BE2C (cell line): ENCODE data around the gene TMTC2.
A peak's percentile ranks its signal among the peaks of the same experiment; 100 is the strongest.
"Not testable (repeated sequence)": the region's sequence is repeated elsewhere in the genome, so short reads cannot be mapped to it uniquely, and the experiment has no call there.

Experiments
- DNase-seq: peaks from one replicate; pipeline ENCODE4 v3.0.0-alpha.2; 2020
- H3K27me3 ChIP-seq: fragments of 250-450 bp; sonication (Bioruptor Pico); 2 replicates; pipeline ENCODE4 v1.5.1; 2020; ENCODE audit warnings: mild to moderate bottlenecking
- H3K36me3 ChIP-seq: fragments of 250-450 bp; sonication (Bioruptor Pico); 2 replicates; pipeline ENCODE4 v1.5.1; 2020; ENCODE audit warnings: mild to moderate bottlenecking
- H3K4me1 ChIP-seq: fragments of 250-450 bp; sonication (Bioruptor Pico); 2 replicates; pipeline ENCODE4 v1.5.1; 2020
- H3K4me3 ChIP-seq: 2 replicates; pipeline ENCODE4 v1.5.1; 2011; ENCODE audit warnings: low read depth, low read length
- H3K9me3 ChIP-seq: fragments of 250-450 bp; sonication (Bioruptor Pico); 2 replicates; pipeline ENCODE4 v1.5.1; 2020
- TF ChIP-seq, protein P1 (sequence below): IDR thresholded peaks from 2 replicates; pipeline ENCODE4 v1.5.1; 2012; ENCODE audit warnings: mild to moderate bottlenecking, low read depth, low read length

The TMTC2 gene

DNA sequence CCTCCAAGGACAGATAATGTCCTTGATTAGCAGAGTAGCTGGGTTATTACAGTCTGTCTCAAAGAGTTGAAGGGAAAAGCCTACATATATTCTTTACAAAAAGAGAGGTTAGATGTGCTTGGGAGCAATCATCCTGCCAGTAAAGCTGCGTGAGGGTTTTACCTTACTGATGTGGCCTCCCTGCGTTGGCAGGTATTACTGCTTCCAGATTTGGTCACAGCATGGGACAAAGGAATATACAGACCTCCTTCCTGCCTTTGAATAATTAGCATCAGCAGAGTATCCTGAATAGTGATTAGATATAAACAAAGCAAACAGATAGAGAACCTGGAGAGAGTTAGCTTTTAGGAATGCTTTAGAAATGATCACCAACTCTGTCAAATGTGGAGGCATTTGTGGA is 69.6 kb downstream of the TMTC2 start:
- no peak for DNase-seq
- Histone ChIP-seq H3K4me3 (no peak overlapping the region), H3K36me3 (no peaks in the 10 kb centered on the region), H3K4me1 (no peaks in the 10 kb centered on the region), H3K9me3 (no peaks in the 10 kb centered on the region), H3K27me3 (no peaks in the 10 kb centered on the region)
- TF ChIP-seq, protein P1, sequence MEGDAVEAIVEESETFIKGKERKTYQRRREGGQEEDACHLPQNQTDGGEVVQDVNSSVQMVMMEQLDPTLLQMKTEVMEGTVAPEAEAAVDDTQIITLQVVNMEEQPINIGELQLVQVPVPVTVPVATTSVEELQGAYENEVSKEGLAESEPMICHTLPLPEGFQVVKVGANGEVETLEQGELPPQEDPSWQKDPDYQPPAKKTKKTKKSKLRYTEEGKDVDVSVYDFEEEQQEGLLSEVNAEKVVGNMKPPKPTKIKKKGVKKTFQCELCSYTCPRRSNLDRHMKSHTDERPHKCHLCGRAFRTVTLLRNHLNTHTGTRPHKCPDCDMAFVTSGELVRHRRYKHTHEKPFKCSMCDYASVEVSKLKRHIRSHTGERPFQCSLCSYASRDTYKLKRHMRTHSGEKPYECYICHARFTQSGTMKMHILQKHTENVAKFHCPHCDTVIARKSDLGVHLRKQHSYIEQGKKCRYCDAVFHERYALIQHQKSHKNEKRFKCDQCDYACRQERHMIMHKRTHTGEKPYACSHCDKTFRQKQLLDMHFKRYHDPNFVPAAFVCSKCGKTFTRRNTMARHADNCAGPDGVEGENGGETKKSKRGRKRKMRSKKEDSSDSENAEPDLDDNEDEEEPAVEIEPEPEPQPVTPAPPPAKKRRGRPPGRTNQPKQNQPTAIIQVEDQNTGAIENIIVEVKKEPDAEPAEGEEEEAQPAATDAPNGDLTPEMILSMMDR, result no peak

DNA sequence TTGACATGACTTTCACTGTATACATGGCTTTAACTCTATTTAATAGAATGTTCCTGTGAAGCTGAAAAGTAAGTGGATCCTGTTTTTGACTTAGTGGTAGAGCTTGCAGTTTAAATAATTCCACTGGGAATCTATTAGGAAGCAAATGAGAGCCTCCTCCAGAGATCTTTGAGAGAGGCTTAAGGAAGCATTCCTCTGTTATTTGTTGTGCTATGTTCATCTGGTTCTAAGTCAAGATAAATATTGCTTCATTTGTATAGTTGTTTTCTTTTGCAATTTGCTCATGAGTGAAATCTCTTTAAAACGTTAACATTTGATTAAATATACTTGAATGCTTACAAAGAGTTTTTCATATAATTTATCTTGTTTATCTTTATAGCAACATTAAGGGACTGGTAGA is 70.4 kb downstream of the TMTC2 start:
- TF ChIP-seq, protein P1, result no peak
- no peak for DNase-seq
- Histone ChIP-seq H3K4me3 (no peak overlapping the region), H3K27me3 (no peaks in the 10 kb centered on the region), H3K4me1 (no peaks in the 10 kb centered on the region), H3K9me3 (no peaks in the 10 kb centered on the region), H3K36me3 (no peaks in the 10 kb centered on the region)

DNA sequence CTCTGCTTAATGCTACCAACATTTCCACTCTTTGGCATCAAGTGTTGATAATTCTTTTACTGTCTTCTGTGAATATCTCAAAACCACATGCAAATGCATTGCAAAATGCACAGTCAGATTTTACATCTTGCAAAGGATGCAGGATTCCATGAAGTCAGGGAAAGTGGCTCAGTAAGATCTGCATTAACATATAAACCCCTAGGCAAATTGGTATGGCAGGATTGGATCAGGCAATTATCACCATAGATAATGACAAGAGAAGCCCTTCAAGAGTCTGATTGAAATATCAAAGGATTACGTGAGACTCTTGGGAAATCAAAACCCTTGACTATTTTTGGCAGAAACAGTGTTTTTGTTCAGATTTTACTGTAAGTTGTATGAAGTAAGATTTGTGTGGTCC is 71.0 kb downstream of the TMTC2 start:
- Histone ChIP-seq H3K9me3 (no peaks in the 10 kb centered on the region), H3K4me3 (no peak overlapping the region), H3K27me3 (no peaks in the 10 kb centered on the region), H3K4me1 (no peaks in the 10 kb centered on the region), H3K36me3 (no peaks in the 10 kb centered on the region)
- TF ChIP-seq, protein P1, result no peak
- no peak for DNase-seq

DNA sequence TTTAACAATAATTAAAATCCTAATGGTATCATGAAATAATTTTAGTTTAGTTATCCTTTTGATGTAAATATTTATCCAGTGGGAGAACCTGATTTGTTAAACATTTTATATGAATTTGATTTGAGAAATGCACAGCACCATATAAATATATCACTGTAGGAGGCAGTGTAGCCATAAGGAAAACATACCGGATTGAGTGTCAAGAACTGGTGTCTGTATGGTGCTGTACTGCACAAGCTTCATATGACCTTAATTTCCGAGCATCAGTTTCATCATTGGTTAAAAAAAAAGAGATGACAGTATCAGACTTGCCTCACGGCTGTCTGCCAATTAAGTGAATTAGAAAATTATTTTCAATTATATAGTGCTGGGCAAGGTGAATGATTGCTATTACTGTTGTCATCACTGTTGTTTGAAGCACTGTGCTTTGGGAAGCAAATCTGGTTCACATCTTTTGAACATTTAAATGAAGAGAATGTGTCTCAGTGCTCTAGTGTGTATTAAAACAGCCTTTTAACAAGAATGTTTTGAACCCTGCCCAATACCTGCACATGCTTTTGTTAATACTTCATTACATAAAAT is 72.1 kb downstream of the TMTC2 start:
- Histone ChIP-seq H3K36me3 (no peaks in the 10 kb centered on the region), H3K4me3 (no peak overlapping the region), H3K27me3 (no peaks in the 10 kb centered on the region), H3K4me1 (no peaks in the 10 kb centered on the region), H3K9me3 (no peaks in the 10 kb centered on the region)
- TF ChIP-seq, protein P1, result peak; percentile 43
- no peak for DNase-seq

DNA sequence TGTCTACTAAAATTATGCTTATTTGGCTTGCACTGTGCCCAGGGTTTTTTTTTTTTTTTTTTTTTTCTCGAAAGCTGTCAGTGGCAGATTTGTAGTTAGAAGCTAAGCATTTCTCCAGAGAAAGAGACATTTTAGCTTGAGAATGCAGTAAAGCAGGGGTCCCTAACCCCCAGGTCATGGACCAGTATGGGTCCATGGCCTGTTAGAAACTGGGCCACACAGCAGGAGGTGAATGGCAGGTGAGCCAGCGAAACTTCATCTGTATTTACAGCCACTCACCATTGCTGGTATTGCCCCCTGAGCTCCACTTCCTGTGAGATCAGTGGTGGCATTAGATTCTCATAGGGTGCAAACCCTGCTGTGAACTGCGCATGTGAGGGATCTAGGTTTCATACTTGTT is 73.7 kb downstream of the TMTC2 start:
- Histone ChIP-seq H3K4me3 (no peak overlapping the region), H3K27me3 (no peaks in the 10 kb centered on the region), H3K36me3 (no peaks in the 10 kb centered on the region), H3K9me3 (no peaks in the 10 kb centered on the region), H3K4me1 (no peaks in the 10 kb centered on the region)
- DNase-seq, result no peak
- TF ChIP-seq, protein P1, result no peak

DNA sequence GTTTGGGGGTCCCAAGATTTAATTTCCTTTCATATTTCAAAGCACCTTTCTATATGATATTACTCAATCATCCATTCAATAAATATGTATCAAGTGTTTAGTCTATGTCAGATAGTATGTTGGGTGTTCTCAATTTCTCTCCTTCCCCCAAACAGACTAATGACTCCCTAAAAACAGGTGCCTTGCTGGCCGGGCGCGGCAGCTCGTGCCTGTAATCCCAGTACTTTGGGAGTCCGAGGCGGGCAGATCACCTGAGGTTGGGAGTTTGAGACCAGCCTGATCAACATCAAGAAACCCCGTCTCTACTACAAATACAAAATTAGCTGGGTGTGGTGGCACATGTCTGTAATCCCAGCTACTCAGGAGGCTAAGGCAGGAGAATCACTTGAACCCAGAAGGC is 78.5 kb downstream of the TMTC2 start:
- not testable (repeated sequence) for H3K27me3 ChIP-seq, H3K4me3 ChIP-seq, H3K9me3 ChIP-seq, H3K4me1 ChIP-seq, DNase-seq, H3K36me3 ChIP-seq
